OCI-M1 (cell line): Measurements from ENCODE around the gene MIS12.

ENCODE experiments used
- DNase-seq: peaks from one replicate; lab custom pipeline; 2025; lab: John Stamatoyannopoulos, UW

Gene MIS12

GRCh38 chr17:5500247-5500588 is 13.9 kb downstream of the MIS12 start:
- DNase-seq, result no peak

GRCh38 chr17:5500589-5501391 is 14.4 kb downstream of the MIS12 start:
- peak; percentile 40 for DNase-seq

GRCh38 chr17:5501685-5502084 is 15.3 kb downstream of the MIS12 start:
- DNase-seq, result no peak

GRCh38 chr17:5502552-5502951 is 16.2 kb downstream of the MIS12 start:
- DNase-seq, result no peak

DNA sequence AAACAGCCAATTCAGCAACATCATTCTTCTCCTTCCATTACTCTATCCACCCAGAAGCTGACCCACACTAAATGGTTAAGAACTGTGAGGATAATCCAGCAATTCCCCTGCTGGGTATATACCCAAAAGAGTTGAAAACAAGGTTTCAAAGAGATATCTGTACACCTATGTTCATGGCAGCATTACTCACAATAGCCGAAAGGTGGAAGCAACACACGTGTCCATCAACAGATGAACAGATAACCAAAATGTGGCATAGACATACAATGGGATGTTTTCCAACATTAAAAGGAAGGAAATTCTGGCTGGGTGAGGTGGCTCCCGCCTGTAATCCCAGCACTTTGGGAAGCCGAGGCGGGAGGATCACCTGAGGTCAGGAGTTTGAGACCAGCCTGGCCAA is 19.9 kb downstream of the MIS12 start:
- DNase-seq, result no peak

- DNase-seq, result no peak
These were observed 22.4 kb downstream of the MIS12 start for GRCh38 chr17:5508810-5509209.

- no peak for DNase-seq
These were observed 23.1 kb downstream of the MIS12 start for GRCh38 chr17:5509482-5509881.

DNA sequence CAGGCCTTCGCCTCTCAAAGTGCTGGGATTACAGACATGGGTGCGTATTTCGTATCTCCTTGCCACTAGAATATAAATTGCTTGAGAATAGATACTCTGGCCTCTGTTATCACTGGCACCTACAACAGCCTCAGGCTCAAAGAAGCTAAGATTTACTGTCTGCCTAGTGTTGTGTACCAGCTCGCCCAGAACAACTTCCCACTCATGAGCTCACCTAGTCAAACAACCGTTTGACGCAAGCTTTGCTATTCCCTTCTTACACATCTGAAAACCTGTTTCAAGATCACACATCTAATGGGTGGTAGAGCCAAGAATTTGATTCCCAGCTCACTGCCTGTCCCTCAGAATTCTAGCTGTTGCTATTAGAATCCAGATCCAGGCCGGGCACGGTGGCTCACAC is 24.4 kb downstream of the MIS12 start:
- DNase-seq, result no peak

DNA sequence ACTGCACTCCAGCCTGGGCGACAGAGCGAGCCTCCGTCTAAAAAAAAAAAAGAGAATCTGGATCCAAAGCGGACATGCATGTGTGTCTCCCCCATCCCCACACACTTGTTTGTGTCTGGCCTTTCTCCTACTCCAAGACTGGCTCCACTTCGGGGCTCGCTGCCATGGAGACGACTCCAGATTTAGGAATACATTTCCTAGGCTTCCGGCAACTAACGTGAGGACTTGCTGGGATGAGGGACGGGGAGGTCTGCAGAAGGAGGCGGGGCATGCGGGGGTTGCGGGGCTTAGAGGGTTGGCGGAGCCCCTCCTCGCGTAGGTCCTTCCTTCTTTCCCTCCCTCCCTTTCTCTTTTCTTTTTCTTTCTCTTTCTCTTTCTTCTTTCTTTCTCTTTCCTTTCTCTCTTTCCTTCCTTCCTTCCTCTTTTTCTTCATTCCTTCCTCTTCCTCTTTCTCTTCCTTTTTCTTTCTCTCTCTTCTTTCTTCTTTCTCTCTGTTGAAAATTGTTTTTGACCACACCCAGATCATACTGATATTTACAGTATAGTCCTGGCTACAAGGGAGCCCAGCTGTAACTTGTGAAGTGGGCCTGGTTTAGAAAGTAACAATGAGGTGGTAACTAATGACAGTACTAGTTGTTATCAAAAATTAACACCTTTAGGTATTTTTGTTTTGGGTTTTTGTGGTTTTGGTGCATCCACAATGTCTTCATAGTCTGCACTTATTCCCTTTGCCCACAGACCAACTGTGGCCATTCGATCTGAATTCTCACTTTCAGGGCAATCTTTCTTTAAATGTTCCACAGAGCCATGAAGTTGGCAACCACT is 25.2 kb downstream of the MIS12 start:
- DNase-seq, result peak; percentile 77

- DNase-seq, result peak; percentile 61
These were observed 27.3 kb downstream of the MIS12 start for GRCh38 chr17:5513628-5514027.

DNA sequence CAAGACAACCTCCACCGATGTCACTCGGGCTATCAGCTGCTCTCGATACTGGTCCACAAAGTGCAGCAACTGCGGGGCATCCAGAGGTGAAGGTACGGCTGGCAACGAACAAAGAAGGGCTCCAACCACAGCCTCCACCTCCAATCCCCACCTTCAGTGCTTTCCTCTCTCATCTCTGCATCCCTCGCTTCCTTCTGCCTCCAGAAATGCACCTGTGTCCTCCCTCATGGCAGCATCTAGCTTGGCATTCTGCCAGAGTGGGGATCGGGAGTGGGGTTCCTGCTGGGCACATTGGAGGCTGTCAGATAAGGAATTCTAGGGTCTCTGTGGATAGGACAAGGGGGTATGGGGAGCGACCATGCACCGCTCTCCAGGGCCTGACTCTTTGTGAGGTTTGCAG is 28.6 kb downstream of the MIS12 start:
- no peak for DNase-seq

- no peak for DNase-seq
These were observed 29.9 kb downstream of the MIS12 start for GRCh38 chr17:5516060-5516792.

- no peak for DNase-seq
These were observed 36.1 kb downstream of the MIS12 start for GRCh38 chr17:5522476-5522875.

- no peak for DNase-seq
These were observed 36.9 kb downstream of the MIS12 start for GRCh38 chr17:5523249-5523648.

DNA sequence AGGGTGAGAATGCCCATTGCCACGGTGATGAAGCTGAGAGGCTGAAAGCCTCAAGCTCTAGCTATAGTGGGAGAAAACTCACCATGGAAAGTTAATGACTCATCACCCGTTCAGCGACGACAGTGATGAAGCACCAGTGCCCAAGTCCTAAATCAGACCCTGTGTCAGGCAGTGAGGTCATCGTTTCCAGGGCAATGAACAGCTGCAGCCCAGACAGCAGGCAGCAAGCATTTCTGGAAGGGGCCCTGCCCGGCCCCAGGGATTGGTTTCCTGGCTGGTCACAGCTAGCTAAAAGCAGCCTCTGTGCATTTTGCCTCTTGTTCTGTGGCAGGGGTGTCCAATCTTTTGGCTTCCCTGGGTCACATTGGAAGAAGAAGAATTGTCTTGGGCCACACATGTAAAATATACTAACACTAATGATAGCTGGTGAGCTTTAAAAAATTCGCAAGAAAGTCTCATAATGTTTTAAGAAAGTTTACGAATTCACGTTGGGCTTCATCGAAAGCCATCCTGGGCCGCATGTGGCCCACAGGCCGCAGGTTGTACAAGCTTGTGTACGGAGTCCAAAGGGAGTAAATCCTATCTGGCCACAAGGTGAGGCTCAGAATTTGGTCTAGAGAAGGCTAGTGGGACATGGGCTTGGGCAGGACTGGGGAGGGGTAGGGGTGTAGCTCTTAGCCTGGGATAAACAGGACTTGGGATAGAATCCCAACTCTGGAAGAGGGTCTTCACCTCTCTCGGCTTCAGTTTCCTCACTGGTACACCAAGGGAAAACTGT is 40.6 kb downstream of the MIS12 start:
- peak; percentile 84 for DNase-seq

GRCh38 chr17:5527601-5528250 is 41.4 kb downstream of the MIS12 start:
- DNase-seq, result no peak

DNA sequence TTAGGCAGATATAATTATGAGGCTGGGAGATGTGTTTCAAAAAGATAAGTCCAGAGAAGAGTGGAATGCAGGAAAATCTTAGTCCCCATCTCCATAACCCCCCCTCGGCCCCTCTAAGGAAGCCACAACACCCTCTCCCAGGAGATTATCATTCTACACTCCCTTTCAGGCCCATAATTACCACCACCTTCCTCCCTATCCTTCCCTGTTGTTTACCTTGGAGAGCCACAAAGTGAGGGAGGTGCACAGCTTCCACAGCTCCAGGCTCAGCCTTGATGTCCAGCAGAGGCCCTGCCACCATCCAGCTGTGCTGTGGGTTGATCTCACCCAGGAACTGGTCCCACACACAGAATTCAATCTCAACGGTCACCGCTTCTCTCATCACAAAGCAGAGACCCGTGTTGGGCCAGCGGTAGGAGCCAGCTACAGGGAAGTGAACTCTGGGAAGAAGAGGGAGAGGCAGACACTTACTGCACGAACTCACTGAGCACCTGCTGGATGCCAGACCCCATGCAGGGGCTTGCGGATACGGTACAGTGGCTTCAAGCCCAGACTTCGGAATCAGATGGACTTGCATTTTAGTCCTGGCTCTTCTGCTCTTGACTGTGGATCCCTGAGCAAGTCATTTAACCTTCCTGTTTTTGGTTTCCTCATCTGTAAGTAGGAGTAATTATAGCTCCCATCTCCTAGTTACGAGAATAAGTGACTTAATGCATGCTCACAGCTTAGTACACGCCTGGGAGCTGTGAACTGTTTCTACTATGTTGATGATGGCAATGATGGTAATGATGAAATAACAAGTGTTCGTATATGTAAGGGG is 44.1 kb downstream of the MIS12 start:
- no peak for DNase-seq

GRCh38 chr17:5531085-5531418 is 44.7 kb downstream of the MIS12 start:
- no peak for DNase-seq

GRCh38 chr17:5532581-5532980 is 46.2 kb downstream of the MIS12 start:
- no peak for DNase-seq

- DNase-seq, result no peak
These were observed 47.3 kb downstream of the MIS12 start for GRCh38 chr17:5533486-5534315.
